Type B pancreatic cell (in vitro differentiated cells): ENCODE results near the gene MGAT4C. TPM values are rescaled to one million over a fixed set of nuclear protein-coding genes. Genes with fewer than 3 reads are reported as not detected.

Experiments
- DNase-seq: peaks from one replicate; pipeline ENCODE4 v3.0.0; 2021; ENCODE audit warnings: mixed read lengths; ENCODE audit not compliant: unreplicated experiment; ENCODE audit errors: extremely low spot score
- H3K27ac Mint-ChIP-seq: 2 replicates; pipeline ENCODE4 v1.8.0; 2021; ENCODE audit warnings: mild to moderate bottlenecking, mixed read lengths
- H3K27me3 Mint-ChIP-seq: 2 replicates; pipeline ENCODE4 v1.8.0; 2021; ENCODE audit warnings: mixed read lengths
- H3K36me3 Mint-ChIP-seq: 2 replicates; pipeline ENCODE4 v1.8.0; 2021; ENCODE audit warnings: mixed read lengths
- H3K4me1 Mint-ChIP-seq: one replicate; pipeline ENCODE4 v1.8.0; 2021; ENCODE audit warnings: mixed read lengths; ENCODE audit not compliant: unreplicated experiment
- H3K4me3 Mint-ChIP-seq: 2 replicates; pipeline ENCODE4 v1.8.0; 2021; ENCODE audit warnings: mild to moderate bottlenecking, mixed read lengths
- H3K9me3 Mint-ChIP-seq: 2 replicates; pipeline ENCODE4 v1.8.0; 2021; ENCODE audit warnings: mixed read lengths
- CTCF ChIP-seq: fragments of 200-600 bp; sonication (generic); conservative IDR thresholded peaks from 2 replicates; pipeline ENCODE4 v1.5.0; 2021; ENCODE audit warnings: antibody characterized with exemption, mild to moderate bottlenecking
- total RNA-seq: library from RNA; stranded (reverse); gene quantifications from 2 replicates; pipeline ENCODE4 v1.2.1, GENCODE V29; 2021; ENCODE audit warnings: low replicate concordance

The MGAT4C gene
- total RNA-seq, 1 donor from 2014 or later: 8.0 TPM

- H3K4me1 Mint-ChIP-seq: no peaks in the 10 kb centered on the region
- no peak for TF ChIP-seq CTCF
- no peak overlapping the region for H3K27ac Mint-ChIP-seq
- DNase-seq: no peak
- H3K4me3 Mint-ChIP-seq: no peak overlapping the region
- no peaks in the 10 kb centered on the region for H3K36me3 Mint-ChIP-seq
- no peaks in the 10 kb centered on the region for H3K9me3 Mint-ChIP-seq
- H3K27me3 Mint-ChIP-seq: no peaks in the 10 kb centered on the region
These were observed 6.9 kb downstream of the MGAT4C start for GRCh38 chr12:86249276-86249675.

GRCh38 chr12:86247871-86248270 lies 8.3 kb downstream of the MGAT4C start:
- H3K4me1 Mint-ChIP-seq: no peaks in the 10 kb centered on the region
- H3K36me3 Mint-ChIP-seq: no peaks in the 10 kb centered on the region
- H3K27ac Mint-ChIP-seq: no peak overlapping the region
- no peaks in the 10 kb centered on the region for H3K9me3 Mint-ChIP-seq
- no peaks in the 10 kb centered on the region for H3K27me3 Mint-ChIP-seq
- DNase-seq: no peak
- TF ChIP-seq CTCF: no peak
- H3K4me3 Mint-ChIP-seq: no peak overlapping the region

- peak overlapping the region; percentile 26 for H3K4me3 Mint-ChIP-seq
- H3K27me3 Mint-ChIP-seq: no peaks in the 10 kb centered on the region
- H3K4me1 Mint-ChIP-seq: peaks cover 4% of the 10 kb centered on the region
- TF ChIP-seq CTCF: no peak
- H3K9me3 Mint-ChIP-seq: no peaks in the 10 kb centered on the region
- no peak for DNase-seq
- no peaks in the 10 kb centered on the region for H3K36me3 Mint-ChIP-seq
- H3K27ac Mint-ChIP-seq: peak overlapping the region; percentile 68
These were observed 14.6 kb downstream of the MGAT4C start for GRCh38 chr12:86241600-86241999.

GRCh38 chr12:86234316-86234855 lies 21.8 kb downstream of the MGAT4C start:
- Mint-ChIP-seq H3K9me3 (no peaks in the 10 kb centered on the region), H3K27ac (no peak overlapping the region), H3K4me1 (peaks cover 26% of the 10 kb centered on the region), H3K27me3 (no peaks in the 10 kb centered on the region), H3K4me3 (no peak overlapping the region), H3K36me3 (no peaks in the 10 kb centered on the region)
- DNase-seq: no peak
- TF ChIP-seq CTCF: no peak

GRCh38 chr12:86233126-86233525 lies 23.1 kb downstream of the MGAT4C start:
- H3K4me3 Mint-ChIP-seq: peak overlapping the region; percentile 32
- no peak for DNase-seq
- TF ChIP-seq CTCF: no peak
- no peaks in the 10 kb centered on the region for H3K36me3 Mint-ChIP-seq
- H3K27ac Mint-ChIP-seq: peak overlapping the region; percentile 58
- H3K9me3 Mint-ChIP-seq: no peaks in the 10 kb centered on the region
- no peaks in the 10 kb centered on the region for H3K27me3 Mint-ChIP-seq
- peaks cover 27% of the 10 kb centered on the region for H3K4me1 Mint-ChIP-seq
